GM15510 (cell line): Measurements from ENCODE around the gene ZBTB3.
A peak's percentile ranks its signal among the peaks of the same experiment; 100 is the strongest.

ENCODE experiments used
- POLR2A ChIP-seq: IDR thresholded peaks from 3 replicates; pipeline ENCODE4 v1.6.1; 2011; ENCODE audit warnings: borderline replicate concordance; ENCODE audit not compliant: insufficient read length; ENCODE audit errors: extremely low read depth

ZBTB3 gene

DNA sequence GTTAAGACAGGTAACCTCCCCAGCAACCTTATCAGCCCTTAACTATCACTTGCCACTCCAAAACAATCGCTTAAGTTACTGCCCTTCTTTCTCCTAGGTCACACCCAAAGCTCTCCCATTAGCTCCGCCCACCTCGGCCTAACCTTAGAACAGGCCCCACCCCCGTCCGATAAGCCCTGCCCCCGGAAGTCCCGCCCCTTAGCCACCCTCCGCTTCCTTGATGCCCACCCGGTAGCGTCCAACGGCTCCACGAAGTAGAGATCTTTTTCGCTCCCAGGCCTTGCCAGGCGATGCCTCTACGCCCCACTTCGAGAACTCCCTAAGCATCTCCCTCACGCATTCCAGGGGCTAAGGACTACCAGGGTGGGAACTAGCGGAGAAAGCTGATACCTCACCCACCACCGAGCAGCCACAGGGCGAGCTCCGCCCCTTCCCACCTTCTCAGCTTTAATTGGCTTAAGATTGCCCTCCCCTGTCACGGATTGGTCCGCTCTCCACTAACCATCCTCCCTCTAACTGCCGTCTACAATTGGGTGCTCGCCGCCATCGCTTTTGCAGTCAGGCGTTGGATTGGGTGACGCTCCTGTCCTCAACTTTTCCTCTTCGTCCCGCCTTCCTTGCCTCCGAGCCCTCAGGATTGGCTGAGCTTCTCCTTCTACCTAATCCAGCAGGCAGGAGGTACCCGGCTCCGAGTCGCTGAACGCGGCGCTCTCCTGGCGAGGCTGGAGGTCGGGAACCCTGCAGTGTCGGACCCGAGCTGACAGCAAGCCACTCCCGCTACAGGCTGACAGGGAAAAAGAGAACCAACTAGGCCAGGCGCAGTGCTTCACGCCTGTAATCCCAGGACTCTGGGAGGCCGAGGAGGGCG lies at the start of gene ZBTB3:
ZBTB3 (minus strand) TSS at position 425 of the 868 bp plus-strand sequence. CDS start 496 bp downstream, outside the sequence.
- TF ChIP-seq POLR2A, result peak; percentile 60

DNA sequence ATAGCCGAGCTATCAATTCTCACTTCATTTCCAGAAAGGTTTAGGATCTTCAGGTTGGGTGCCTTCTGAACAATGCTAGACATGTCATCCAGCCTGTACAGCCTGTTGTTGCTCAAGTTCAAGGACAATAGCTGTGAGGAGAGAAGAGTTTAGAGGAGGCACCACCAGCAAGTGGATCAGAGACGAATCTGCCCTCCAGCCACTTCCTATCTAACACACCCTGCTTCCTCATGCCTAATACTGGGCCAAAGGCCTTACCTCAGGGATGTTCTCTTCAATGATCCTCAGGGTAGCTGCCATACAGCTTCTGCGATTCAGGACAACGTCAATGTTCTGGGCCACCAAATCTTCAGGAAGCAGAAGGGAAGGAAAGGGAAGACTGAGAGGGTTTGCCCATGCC lies 47.1 kb upstream of the ZBTB3 start:
- TF ChIP-seq POLR2A, result no peak

DNA sequence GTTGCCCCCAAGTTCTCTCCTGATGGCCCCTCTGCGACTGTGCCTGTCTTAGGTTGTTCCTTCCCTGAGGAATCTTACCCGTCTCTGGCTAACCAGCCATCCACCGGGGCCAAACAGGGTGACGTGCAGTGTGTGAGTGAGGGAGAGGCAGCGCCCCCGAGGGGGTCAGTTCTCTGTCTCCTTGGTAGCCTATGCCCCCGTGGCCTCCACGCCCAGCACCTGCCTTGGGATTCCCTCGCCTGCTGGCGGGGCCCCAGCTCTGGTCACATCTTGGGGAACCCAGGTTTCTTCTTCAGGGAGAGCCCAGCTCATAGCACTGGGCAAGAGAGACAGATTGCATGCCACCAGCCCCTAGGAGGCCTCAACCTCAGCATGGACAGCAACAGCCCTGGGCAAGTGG lies 45.5 kb upstream of the ZBTB3 start:
- no peak for TF ChIP-seq POLR2A

DNA sequence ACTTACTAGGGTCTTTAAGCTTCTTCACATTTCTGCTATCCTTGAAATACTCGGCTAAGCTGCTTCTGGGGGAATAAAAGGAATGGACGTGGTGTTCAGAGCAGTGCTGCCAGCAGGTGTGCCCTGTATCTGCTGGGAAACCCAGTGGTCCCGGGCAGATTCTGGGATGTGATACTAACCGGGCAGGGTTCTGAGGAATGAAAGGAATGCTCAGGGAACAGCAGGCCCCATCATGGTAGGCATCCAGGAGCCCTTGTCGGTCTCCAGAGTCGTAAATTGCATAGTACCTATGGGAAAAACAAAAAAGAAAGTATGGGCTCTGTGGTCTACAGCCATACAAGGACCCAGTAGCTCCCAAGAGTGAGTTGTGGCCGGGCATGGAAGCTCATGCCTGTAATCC lies 42.3 kb upstream of the ZBTB3 start:
- TF ChIP-seq POLR2A, result no peak

DNA sequence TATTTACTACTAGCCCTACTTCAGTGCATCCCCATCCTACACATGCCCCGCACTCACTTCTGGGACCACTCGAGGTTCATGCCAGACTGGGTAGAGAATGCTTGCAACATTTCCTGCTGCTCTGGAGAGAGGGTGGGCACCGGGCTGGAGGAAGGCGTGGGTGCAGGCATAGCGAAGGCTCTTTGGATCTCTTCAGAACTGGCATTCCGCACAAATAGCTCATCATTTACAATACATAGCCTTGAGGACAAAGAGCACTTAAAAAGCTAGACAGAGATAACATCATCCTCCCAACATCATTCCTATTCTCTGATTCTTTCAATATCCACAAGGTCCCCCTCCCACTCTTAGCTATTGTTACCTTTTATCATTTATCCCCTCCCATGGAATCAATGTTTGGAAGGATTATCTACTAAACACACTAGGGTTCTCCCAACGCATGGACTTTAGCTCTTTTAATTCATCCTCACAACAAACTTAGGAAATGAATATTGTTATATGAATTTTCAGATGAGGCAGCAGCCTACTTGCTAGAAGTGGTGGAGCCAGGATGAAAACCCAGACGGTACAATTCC lies 40.3 kb upstream of the ZBTB3 start:
- no peak for TF ChIP-seq POLR2A

DNA sequence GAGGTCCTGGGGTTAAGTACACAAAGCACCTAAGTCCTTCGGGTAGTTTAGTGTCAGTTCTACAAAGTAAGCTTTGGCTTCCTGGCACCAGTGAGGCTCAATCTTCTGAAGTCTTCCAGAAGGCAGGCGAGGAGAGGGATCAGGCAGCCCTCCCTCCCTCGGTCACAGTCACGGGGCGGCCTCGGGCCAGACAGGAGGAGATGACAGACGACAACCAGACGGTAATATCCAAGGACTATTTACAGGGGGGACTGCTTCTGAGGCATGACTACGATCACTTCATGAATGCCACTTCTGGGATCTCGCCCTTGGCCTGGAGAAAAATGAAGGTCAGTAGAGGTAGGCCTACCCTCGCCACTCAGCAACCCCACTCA lies 38.2 kb upstream of the ZBTB3 start:
- TF ChIP-seq POLR2A, result no peak

DNA sequence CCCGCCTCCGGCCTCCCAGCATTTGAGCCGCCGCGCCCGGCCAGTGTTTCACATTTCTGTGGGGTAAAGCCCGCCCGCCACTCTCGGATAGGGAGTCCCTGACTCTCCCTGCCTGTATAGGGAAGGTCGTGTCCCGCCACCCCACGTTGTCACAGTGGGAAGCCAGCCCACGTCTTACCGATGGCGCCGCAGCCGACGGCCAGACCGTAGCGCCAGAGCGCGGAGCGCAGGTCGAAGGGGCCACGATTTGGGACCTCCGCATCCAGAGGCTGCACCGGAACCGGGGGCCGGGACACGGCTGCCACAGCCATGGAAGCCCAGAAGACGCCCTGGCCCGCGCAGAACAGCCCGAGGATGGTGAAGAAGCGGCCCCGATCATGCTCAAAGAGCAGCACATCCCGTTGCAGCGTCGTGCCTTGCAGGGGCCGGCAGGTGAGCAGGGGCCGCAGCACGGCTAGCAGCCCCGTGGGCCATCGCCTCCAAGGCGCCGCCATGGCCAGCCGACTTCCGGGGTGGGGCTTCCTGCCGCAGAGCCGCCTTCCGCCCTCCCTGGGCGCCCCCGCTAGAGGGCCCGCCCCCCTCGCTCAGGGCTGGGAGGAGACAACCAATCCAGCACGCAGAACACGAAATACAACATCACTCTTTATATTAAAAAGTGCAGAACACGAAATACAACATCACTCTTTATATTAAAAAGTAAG lies 37.7 kb upstream of the ZBTB3 start, which contains the start of gene TMEM223:
TMEM223 (minus strand) TSS at position 506 of the 701 bp plus-strand sequence; CDS start at position 494, 12 bp downstream.
- TF ChIP-seq POLR2A, result peak; percentile 97

DNA sequence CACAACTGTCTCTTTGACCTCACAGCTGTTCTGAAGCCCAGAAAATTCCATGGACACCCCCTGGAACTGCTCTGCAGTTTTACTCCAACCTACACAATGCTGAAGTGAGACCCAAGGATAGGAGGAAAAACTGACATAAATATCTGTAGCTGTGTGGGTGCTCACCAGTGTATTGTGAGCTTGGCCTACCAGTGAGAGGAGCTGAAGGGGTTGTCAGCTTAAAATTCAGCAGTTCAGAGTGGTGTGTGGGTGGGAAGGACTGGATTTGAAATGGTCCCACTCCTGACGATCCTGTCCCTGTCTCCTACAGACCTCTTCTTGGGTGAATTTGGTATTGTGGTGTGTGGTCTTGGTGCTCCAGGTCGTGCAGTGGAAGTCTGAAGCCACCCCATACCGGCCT lies 35.6 kb upstream of the ZBTB3 start:
- TF ChIP-seq POLR2A, result no peak

DNA sequence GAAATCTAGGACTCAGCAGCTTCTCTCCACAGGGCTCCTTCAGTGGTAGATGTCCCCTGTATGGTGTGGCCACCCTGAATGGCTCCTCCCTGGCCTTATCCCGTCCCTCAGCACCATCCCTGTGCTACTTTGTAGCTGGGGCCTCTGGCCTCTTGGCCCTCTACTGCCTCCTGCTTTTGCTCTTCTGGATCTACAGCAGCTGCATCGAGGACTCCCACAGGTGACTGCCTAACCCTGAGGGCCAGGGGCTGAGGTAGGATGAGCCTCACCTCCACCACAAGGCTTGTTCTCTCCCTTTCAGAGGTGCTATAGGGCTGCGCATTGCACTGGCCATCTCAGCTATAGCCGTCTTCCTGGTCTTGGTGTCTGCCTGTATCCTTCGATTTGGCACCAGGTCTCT lies 35.0 kb upstream of the ZBTB3 start:
- no peak for TF ChIP-seq POLR2A

DNA sequence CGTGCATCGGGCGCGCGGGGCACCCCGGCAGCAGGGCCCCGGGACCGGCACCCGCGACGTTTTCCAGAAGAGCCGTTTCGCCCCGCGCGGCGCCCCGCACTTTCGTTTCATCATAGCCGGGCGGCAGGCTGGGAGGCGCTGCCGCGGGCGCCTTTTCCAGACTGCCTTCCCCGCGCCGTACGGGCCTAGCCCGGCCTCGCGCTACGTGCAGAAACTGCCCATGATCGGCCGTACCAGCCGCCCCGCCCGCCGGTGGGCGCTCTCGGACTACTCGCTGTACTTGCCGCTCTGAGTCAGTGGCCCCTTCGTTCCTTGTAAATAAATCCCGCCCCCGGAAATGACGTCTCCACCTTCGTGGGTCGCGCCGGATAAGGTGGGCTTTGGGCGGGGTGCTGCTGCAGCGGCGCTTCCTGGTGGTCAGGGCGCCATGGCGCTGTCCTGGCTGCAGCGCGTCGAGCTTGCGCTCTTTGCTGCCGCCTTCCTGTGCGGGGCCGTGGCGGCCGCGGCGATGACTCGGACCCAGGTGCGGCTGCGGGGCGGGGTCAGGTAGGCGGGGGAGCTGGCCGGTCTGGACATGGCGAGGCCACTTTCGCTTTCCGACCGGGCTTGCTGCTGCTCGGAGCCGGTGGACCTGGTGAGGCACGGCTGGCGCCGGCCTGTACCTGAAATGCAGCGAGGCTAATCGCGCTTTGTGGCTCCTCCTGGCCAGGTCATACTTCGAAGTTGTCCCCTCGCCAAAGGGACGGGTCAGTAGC lies 33.2 kb upstream of the ZBTB3 start, which contains the start of gene TMEM179B:
TMEM179B (plus strand) TSS at position 398 of the 755 bp plus-strand sequence; CDS start at position 428, 30 bp downstream.
- TF ChIP-seq POLR2A, result peak; percentile 99

DNA sequence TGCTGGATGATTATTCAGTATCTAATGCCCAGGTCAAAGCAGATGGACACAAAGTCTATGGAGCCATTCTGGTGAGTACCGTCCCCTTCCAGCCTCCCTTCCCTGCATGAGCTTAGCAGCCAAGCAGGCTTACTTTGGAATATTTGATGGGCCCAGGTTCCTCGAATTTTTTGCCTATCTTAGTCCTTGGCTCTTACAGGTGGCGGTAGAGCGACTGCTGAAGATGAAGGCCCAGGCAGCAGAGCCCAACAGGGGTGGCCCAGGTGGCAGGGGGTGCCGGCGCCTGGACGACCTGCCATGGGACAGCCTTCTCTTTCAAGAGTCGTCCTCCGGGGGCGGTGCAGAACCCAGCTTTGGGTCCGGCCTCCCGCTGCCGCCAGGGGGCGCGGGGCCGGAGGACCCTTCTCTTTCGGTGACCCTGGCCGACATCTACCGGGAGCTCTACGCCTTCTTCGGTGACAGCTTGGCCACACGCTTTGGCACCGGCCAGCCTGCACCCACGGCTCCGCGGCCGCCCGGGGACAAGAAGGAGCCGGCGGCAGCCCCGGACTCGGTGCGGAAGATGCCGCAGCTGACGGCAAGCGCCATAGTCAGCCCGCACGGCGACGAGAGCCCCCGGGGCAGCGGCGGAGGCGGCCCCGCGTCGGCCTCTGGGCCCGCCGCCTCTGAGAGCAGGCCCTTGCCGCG lies 32.5 kb upstream of the ZBTB3 start:
- no peak for TF ChIP-seq POLR2A

DNA sequence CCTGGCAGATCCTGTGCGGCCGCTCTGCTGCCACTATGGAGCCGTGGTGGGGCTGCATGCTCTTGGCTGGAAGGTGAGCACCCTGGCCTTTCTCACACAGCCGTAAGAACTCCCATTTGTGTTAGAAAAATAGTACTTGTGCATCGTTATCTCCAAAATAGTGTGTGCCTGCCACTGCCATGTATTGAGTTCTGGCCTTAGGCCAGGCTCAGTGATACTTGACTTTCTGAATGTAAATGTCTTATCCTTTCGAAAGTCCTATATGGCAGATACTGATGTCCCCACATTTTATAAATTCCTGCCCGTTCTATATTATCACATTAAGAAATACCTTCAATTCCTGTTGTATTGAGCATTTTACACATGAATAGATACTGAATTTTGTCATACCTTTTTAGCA lies 28.8 kb upstream of the ZBTB3 start:
- no peak for TF ChIP-seq POLR2A

DNA sequence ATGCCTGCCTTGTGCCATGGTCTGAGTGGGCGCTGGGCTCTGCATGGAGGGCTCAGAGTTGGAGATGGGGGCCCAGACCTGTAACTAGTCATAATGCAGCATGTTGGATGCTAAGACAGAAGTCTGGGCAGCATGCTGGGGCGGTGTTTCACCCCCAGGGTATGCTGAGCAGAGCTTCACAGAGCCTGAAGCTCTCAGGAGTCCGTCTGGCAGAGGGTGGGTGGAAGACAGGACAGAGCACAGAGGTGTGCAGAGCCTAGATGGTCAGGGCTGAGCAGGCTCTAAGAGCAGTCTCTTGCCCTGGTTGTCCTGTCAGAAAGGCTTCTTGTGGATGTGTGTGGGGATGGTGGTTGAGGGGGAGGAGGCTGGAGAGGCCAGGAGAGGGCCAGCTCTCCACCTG lies 24.5 kb upstream of the ZBTB3 start:
- TF ChIP-seq POLR2A, result no peak

DNA sequence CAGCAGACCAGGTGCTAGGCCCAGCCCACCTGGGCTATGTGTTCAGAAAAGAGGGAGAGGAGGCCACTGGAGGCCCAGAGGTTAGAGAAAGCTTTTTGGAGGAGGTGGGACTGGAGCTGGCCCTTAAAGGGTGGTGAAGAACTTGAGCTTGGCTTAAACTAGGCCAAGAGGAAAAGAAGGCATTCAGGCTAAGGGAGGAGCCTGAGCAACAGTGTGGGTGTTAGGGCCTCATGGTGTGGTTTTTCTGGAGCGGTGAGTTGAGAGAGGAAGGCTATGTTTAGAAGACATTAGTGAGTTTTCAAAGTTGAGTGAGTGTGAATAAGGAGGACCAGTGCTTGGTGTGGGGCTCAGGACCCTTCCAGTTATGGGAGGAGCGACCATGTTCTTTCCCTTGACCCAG lies 23.4 kb upstream of the ZBTB3 start:
- TF ChIP-seq POLR2A, result no peak
